HepG2 (cell line): Measurements from ENCODE around the gene TTLL1. TPM values are rescaled to one million over a fixed set of nuclear protein-coding genes. Genes with fewer than 3 reads are reported as not detected.

Experiments
- CBFB ChIP-seq: sonication (generic); formaldehyde crosslinking; IDR thresholded peaks from 2 replicates; pipeline ENCODE4 v1.4.0; 2020; ENCODE audit warnings: missing genetic modification reagents
- CEBPB ChIP-seq: IDR thresholded peaks from 2 replicates; pipeline ENCODE4 v1.6.1; 2011; ENCODE audit warnings: low read depth, low read length, improper control_type of control experiment, borderline replicate concordance
- CEBPG ChIP-seq: IDR thresholded peaks from 2 replicates; pipeline ENCODE4 v1.6.1; 2016
- CREM ChIP-seq, 2 experiments: sonication (generic) in 1 of 2; formaldehyde crosslinking in 1 of 2; IDR thresholded peaks; 2 replicates each; pipeline versions ENCODE4 v1.4.0 to v1.6.1; 2016 to 2020; ENCODE audit warnings: antibody characterized with exemption in 1 of 2, mild to moderate bottlenecking in 1 of 2, missing genetic modification reagents in 1 of 2
- E2F1 ChIP-seq: sonication (generic); formaldehyde crosslinking; IDR thresholded peaks from 2 replicates; pipeline ENCODE4 v1.5.0; 2020; ENCODE audit warnings: missing genetic modification reagents
- HNRNPL ChIP-seq: fragments of 200-400 bp; formaldehyde crosslinking; IDR thresholded peaks from 2 replicates; pipeline ENCODE4 v1.6.1; 2017; ENCODE audit warnings: mild to moderate bottlenecking, low read depth, low read length
- HOXD1 ChIP-seq: sonication (generic); formaldehyde crosslinking; IDR thresholded peaks from 2 replicates; pipeline ENCODE4 v1.5.0; 2020; ENCODE audit warnings: missing genetic modification reagents
- MTERF4 ChIP-seq: sonication (generic); formaldehyde crosslinking; IDR thresholded peaks from 2 replicates; pipeline ENCODE4 v1.8.0; 2023; ENCODE audit warnings: mild to moderate bottlenecking, missing genetic modification reagents
- POLR2AphosphoS2 ChIP-seq: IDR thresholded peaks from 2 replicates; pipeline ENCODE4 v1.6.1; 2011; ENCODE audit warnings: low read depth, low read length, improper control_type of control experiment
- SSRP1 ChIP-seq: IDR thresholded peaks from 2 replicates; pipeline ENCODE4 v1.6.1; 2016; ENCODE audit warnings: control low read depth
- ZFP36 ChIP-seq: fragments of 150-350 bp; IDR thresholded peaks from 2 replicates; pipeline ENCODE4 v1.6.1; 2018; ENCODE audit warnings: borderline replicate concordance, low read length, low read depth; ENCODE audit not compliant: partially characterized antibody
- ZNF18 ChIP-seq: sonication (generic); formaldehyde crosslinking; IDR thresholded peaks from 2 replicates; pipeline ENCODE4 v1.8.0; 2022; ENCODE audit warnings: mild to moderate bottlenecking, missing genetic modification reagents; ENCODE audit not compliant: insufficient replicate concordance
- ZNF333 ChIP-seq: sonication (generic); formaldehyde crosslinking; IDR thresholded peaks from 2 replicates; pipeline ENCODE4 v1.4.0; 2020; ENCODE audit warnings: mild to moderate bottlenecking, missing genetic modification reagents, borderline replicate concordance
- ZNF546 ChIP-seq: sonication (generic); formaldehyde crosslinking; conservative IDR thresholded peaks from 2 replicates; pipeline ENCODE4 v1.8.1; 2023; ENCODE audit warnings: mild to moderate bottlenecking, missing genetic modification reagents
- ZNF547 ChIP-seq: sonication (generic); formaldehyde crosslinking; IDR thresholded peaks from 2 replicates; pipeline ENCODE4 v1.5.1; 2020; ENCODE audit warnings: mild to moderate bottlenecking, missing genetic modification reagents
- ZNF564 ChIP-seq: sonication (generic); formaldehyde crosslinking; IDR thresholded peaks from 2 replicates; pipeline ENCODE4 v1.8.1; 2023; ENCODE audit warnings: mild to moderate bottlenecking, missing genetic modification reagents
- ZNF709 ChIP-seq: sonication (generic); formaldehyde crosslinking; IDR thresholded peaks from 2 replicates; pipeline ENCODE4 v1.5.0; 2020; ENCODE audit warnings: mild to moderate bottlenecking, missing genetic modification reagents
- ZNF780A ChIP-seq: sonication (generic); formaldehyde crosslinking; IDR thresholded peaks from 2 replicates; pipeline ENCODE4 v1.8.0; 2022; ENCODE audit warnings: mild to moderate bottlenecking, missing genetic modification reagents, moderate library complexity
- ZNF839 ChIP-seq: sonication (generic); formaldehyde crosslinking; IDR thresholded peaks from 2 replicates; pipeline ENCODE4 v1.4.0; 2020; ENCODE audit warnings: missing genetic modification reagents, mild to moderate bottlenecking, borderline replicate concordance
- ZZZ3 ChIP-seq: sonication (generic); formaldehyde crosslinking; IDR thresholded peaks from 2 replicates; pipeline ENCODE4 v1.4.0; 2020; ENCODE audit warnings: missing genetic modification reagents, mild to moderate bottlenecking, borderline replicate concordance
- polyA plus RNA-seq, 8 experiments: library from polyadenylated mRNA; depleted of rRNA in 3 of 8; stranded (reverse) in 7 of 8; unstranded in 1 of 8; fragments of >200 nt; fragmentation: Illumina TruSeq in 4 of 8; extraction: Trizol in 4 of 8; gene quantifications; 2 replicates each; pipeline versions ENCODE4 v1.2.1 to v1.2.3, GENCODE V29; 2011 to 2016; ENCODE audit warnings: low read depth in 4 of 8, missing spikeins in 1 of 8, mixed read lengths in 1 of 8; ENCODE audit not compliant: insufficient read depth in 1 of 8
- total RNA-seq, 5 experiments: library from RNA; depleted of rRNA; stranded (reverse); fragments of >200 nt; fragmentation: Illumina TruSeq; extraction: Trizol; gene quantifications; 2 replicates each; pipeline ENCODE4 v1.2.3, GENCODE V29; 2016; ENCODE audit warnings: low read depth in 1 of 5
- TF ChIP-seq, protein P1 (sequence below): sonication (generic); formaldehyde crosslinking; IDR thresholded peaks from 2 replicates; pipeline ENCODE4 v1.4.0; 2020; ENCODE audit warnings: missing genetic modification reagents
- TF ChIP-seq, protein P2 (sequence below): IDR thresholded peaks from 2 replicates; pipeline ENCODE4 v1.6.1; 2012; ENCODE audit warnings: low read length, improper control_type of control experiment

The TTLL1 gene
- total and polyA plus RNA-seq, 2 of the 13 experiments (the other 11 are each of a cell fraction or from before 2014, with no cell fraction given) = 1.6 to 5.3 TPM

GRCh38 chr22:42993651-42994275 is 95.4 kb downstream of the TTLL1 start (continued):
- no peak for TF ChIP-seq ZNF709 (CRISPR knock-in tag)
- peak; percentile 32 for TF ChIP-seq ZNF18
- no peak for TF ChIP-seq ZFP36
- TF ChIP-seq POLR2AphosphoS2 = no peak
- peak; percentile 80 for TF ChIP-seq CBFB
- TF ChIP-seq, protein P1, sequence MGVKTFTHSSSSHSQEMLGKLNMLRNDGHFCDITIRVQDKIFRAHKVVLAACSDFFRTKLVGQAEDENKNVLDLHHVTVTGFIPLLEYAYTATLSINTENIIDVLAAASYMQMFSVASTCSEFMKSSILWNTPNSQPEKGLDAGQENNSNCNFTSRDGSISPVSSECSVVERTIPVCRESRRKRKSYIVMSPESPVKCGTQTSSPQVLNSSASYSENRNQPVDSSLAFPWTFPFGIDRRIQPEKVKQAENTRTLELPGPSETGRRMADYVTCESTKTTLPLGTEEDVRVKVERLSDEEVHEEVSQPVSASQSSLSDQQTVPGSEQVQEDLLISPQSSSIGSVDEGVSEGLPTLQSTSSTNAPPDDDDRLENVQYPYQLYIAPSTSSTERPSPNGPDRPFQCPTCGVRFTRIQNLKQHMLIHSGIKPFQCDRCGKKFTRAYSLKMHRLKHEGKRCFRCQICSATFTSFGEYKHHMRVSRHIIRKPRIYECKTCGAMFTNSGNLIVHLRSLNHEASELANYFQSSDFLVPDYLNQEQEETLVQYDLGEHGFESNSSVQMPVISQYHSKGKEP = no peak
- TF ChIP-seq ZNF839 = no peak
- no peak for TF ChIP-seq HNRNPL
- TF ChIP-seq CEBPG = peak; percentile 97
- TF ChIP-seq ZNF546 (CRISPR knock-in tag) = no peak
- TF ChIP-seq MTERF4 (CRISPR knock-in tag) = no peak
- TF ChIP-seq, protein P2, sequence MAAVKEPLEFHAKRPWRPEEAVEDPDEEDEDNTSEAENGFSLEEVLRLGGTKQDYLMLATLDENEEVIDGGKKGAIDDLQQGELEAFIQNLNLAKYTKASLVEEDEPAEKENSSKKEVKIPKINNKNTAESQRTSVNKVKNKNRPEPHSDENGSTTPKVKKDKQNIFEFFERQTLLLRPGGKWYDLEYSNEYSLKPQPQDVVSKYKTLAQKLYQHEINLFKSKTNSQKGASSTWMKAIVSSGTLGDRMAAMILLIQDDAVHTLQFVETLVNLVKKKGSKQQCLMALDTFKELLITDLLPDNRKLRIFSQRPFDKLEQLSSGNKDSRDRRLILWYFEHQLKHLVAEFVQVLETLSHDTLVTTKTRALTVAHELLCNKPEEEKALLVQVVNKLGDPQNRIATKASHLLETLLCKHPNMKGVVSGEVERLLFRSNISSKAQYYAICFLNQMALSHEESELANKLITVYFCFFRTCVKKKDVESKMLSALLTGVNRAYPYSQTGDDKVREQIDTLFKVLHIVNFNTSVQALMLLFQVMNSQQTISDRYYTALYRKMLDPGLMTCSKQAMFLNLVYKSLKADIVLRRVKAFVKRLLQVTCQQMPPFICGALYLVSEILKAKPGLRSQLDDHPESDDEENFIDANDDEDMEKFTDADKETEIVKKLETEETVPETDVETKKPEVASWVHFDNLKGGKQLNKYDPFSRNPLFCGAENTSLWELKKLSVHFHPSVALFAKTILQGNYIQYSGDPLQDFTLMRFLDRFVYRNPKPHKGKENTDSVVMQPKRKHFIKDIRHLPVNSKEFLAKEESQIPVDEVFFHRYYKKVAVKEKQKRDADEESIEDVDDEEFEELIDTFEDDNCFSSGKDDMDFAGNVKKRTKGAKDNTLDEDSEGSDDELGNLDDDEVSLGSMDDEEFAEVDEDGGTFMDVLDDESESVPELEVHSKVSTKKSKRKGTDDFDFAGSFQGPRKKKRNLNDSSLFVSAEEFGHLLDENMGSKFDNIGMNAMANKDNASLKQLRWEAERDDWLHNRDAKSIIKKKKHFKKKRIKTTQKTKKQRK = no peak
- 0 out of 2 replicates have a peak, but pooled peaks have one; percentile 17 for TF ChIP-seq E2F1 (CRISPR knock-in tag)
- no peak for TF ChIP-seq ZZZ3 (CRISPR knock-in tag)
- no peak for TF ChIP-seq SSRP1
- TF ChIP-seq ZNF780A (CRISPR knock-in tag) = no peak
- TF ChIP-seq ZNF547 = no peak
- peak; percentile 84 for TF ChIP-seq CREM (IDR thresholded peaks at IDR 0.05)
- no peak for TF ChIP-seq CREM (CRISPR knock-in tag; IDR thresholded peaks at IDR 0.05)
- no peak for TF ChIP-seq ZNF333 (CRISPR knock-in tag)
- TF ChIP-seq HOXD1 (CRISPR knock-in tag) = peak; percentile 80; the same call in 1 of the 2 replicates
- TF ChIP-seq ZNF564 = no peak
- peak; percentile 98 for TF ChIP-seq CEBPB
